ENCODE measurements around the gene HORMAD2.

The HORMAD2 gene

DNA sequence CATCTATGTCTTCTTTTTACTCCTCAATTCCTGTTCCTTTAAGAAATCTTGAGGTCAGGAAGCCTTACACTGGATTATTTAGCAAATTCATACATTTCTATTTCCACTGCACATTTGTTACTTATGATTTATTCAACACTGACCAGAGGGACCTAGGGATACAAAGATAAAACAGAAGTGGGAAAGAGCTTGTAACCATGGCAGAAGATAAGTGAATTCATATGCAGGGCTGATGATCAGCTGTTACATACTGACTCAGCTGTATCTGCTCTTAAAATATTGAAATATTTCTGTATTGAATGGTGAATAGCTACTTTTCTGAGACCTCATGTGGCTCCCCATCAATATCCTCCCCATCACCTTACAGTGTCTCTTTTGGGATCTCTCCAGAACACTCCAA is 25.2 kb downstream of the HORMAD2 start:
- DNase-seq (ENCODE audit: low read depth) = no peak

DNA sequence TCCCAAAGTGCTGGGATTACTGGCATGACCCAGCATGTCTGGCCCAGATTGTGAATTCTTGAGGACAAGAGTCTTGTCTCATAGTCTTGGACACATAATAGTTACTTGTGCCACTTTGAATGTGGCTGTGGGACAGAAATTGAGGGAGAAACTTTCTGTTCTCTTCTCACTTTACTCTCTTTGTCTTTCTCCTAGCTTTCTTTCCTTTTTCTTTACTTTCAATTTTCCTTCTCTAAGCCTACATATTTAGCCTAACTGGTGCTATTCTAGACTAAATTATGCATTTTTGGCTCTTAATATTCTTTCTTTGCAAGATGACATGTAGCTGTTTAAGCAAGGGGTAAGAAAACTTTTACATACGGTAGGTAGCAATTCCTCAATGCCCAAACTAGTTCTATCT is 33.2 kb downstream of the HORMAD2 start:
- no peak for DNase-seq (ENCODE audit: low read depth)

DNA sequence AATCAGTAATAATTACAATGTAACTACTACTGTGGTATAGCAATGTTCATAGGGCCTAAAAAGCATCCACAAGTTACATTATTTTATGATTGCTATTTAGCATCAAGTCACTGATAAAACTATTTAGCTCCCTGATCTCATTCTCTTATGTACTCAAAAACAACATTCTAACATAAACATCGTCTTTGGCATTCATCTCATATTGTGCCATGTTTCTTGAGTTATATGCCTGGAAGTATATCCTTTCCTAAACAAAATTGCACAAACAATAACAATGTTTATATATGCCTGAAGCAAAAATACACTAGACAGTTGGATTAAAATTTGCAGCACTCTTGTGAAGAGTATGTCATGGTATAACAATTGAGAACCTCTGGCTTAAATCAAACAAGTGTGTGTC is 34.1 kb downstream of the HORMAD2 start:
- DNase-seq (ENCODE audit: low read depth) = no peak

DNA sequence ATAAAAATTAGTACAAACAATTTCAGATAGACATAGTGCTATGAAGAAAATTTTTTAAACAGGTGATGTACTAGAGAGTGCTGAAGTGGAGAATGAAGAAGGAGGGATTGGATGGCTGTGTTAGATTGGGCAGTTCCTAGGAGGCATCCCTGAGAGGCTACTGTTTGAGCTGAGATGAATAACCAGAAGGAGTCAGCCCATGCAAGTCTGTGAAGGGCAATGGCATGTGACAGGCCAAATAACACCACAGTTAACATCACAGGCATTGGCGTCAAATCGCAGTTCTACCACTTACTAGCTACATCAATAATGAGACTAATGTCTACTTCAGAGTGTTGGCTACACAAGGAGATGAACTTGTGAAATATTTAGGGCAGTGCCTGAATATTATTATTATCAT is 35.4 kb downstream of the HORMAD2 start:
- no peak for DNase-seq (ENCODE audit: low read depth)

DNA sequence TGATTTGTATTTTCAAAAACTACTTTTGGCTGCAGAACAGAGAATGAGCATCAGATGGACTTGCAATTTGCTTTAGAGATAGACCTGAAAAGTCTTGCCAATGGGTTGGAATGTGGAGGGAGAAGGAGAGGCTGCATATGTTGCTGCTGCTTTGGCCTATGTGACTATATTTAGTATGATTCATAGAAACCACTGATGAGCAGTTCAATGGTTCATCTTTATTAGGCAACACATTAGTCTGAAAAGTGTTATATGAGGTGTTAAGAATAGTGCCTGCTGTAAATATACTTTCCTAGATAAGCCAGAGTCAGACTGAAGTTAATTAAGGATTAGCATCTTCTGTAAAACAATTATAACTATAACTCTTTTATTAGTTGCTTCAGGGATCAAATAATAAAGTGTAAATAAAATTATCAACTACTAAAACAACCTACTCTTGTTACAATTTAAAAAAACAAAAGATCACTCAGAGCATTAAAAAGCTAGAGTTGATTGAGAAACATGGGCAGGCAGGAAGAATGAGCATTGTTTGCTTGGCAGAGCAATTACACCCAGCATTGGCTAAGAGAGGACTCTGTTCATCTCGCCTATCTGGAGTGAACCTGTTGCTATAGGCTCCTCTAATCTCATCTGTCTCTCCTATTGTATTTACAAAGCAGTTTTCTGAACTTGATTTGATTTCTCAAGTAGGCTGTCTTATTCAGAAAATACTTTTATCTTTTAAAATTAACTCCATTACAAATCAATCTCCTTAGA is 36.3 kb downstream of the HORMAD2 start:
- DNase-seq (ENCODE audit: low read depth) = no peak

DNA sequence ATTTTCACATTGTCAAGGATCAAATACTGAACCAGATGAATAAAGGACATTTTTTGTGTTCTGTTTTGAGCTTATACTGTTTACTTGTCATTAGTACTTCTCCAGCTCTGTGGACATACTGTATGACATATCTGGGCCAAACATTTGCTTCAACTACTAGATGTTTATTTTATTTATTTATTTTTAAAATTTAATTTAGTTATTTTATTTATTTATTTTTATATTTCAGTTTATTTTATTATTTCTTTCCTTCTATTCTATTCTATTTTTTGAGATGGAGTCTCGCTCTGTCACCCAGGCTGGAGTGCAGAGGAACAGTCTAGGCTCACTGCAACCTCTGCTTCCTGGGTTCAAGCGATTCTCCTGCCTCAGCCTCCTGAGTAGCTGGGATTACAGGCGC is 37.0 kb downstream of the HORMAD2 start:
- DNase-seq (ENCODE audit: low read depth) = no peak

DNA sequence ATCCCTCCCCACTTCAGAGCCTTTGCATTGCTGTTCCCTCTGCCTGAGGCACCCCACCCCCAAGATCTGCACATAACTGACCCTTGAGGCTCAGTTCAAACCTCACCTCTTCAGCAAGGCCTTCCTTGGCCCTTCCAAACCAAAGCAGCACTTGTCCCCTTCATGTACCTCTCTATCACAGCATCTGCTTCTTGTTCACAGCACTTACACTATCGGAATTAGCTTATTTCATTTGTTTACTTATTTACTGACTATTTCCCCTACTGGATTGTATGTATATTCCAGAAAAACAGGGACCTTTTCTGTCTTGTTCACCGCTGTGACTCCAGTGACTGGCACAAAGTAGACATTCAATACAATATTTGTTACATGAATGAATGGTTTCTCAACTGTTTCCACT is 38.0 kb downstream of the HORMAD2 start:
- no peak for DNase-seq (ENCODE audit: low read depth)

DNA sequence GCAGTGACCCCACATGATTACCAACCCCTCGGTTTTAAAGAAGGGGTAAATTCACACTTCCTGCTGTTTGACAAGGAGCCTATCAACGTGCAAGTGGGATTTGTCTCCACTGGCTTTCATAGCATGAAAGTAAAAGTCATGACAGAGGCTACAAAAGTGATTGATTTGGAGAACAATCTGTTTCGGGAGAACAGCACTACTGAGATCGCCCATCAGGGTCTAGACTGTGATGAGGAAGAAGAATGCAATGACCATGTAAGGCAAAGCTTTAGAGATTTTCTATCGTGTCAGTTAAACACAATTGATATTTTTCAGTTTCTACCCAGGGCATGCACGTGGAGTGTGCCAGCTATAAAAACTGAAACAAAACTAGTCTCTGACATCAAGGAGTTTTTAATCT is 41.7 kb downstream of the HORMAD2 start:
- no peak for DNase-seq (ENCODE audit: low read depth)

DNA sequence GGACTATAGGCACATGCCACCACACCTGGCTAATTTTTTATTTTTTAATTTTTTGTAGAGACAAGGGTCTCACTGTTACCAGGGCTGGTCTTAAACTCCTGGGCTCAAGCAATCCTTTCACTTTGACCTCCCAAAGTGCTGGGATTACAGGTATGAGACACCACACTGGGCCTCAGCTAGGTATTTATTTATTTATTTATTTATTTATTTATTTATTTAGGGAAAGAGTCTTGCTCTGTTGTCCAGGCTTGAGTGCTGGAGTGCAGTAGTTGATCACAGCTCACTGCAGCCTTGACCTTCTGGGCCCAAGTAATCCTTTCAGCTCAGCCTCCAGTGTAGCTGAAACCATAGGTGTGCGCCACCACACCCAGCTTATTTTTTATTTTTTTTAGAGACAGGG is 43.2 kb downstream of the HORMAD2 start:
- no peak for DNase-seq (ENCODE audit: low read depth)

DNA sequence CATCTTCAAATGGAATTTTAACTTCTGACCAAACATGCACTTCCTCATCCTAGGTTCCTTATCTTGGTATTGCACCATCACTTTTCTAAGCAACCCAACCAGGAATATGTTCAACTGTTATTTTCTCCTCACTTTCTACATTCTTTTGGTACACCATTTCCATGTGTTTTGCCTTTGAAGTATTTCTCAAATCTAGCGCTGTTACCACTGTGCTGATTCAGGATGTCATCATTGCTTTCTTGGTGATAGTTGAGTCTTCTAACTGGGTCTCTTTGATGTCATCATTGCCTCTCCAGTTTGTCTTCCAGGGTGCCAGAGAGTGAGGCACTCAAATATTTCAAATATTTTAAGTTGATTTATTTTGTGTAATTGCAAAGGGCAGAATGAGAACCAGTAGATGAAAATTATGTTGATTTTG is 47.5 kb downstream of the HORMAD2 start:
- DNase-seq (ENCODE audit: low read depth) = peak; percentile 40

DNA sequence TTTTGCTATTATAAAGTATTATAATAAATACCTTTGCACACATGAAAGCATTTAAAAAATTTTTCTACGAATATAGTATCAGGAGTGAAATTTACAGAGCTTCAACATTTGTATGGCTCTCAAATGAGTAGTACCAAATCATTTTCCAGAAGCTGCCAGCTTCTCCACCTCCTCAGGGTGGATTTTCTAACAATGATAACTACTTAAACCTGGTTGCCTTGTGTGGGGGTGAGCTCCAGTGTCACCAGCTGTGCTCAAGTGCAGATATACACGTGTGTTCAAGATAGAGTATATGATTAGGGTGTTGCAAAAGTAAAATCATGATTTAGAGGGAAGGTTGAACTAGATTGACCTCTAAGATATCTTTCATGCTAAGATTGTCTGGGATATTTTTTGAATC is 48.2 kb downstream of the HORMAD2 start:
- no peak for DNase-seq (ENCODE audit: low read depth)

DNA sequence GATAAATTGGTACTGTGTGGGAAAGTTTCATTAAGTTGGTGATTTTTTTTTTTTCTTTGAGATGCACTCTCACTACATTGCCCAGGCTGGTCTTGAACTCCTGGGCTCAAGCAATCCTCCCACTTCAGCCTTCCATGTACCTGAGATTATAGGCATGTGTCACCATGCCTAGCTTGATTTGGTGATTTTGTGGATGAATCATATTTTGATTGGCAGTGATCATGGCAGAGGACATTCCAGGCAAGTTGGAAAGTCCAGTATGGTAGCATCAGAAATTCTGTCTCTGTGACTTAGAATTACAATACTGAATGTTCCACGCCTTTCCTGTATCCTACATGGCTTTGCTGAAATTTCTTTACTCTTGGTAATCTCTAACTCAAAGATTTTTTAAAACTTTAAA is 49.4 kb downstream of the HORMAD2 start:
- no peak for DNase-seq (ENCODE audit: low read depth)

DNA sequence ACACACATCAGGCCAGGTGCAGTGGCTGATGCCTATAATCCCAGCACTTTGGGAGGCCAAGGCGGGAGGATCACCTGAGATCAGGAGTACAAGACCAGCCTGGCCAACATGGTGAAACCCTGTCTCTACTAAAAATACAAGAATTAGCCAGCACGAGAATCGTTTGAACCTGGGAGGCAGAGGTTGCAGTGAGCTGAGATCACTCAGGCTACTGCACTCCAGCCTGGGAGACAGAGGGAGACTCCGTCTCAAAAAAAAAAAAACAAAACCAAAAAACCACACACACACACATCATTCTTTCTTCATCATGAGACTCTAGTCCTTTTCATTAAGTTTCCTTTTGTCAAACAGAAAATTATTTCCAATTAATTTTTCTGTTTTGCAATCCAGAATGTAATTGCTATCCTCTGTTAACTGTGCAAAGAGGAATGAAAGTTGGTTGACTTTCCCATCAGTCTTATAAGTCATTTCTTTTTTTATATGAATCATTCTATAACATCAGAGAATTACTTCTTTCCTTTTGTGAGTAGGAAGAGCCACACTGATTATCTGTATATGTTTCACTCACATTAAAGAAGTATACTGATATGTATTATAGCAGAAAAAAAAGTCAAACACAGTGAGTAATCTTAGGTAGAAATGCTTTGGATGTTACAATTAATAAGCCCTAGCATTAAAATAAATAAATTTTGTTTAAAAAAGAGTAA is 52.2 kb downstream of the HORMAD2 start:
- DNase-seq (ENCODE audit: low read depth) = no peak

DNA sequence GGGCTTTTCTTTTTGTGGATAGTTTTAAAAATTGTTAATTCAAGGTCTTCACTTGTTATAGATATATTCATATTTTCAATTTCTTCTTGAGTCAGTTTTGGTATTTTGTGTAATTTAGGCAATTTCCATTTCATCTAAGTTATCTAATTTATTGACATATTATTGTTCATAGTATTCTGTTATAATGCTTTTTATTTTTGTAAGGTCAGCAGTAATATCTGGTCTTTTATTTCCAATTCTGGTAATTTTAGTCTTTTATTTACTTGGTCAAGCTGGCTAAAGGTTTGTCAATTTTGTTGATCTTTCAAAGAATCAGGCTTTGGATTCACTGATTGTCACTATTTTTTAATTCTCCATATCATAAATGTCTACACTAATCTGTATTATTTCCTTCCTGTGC is 60.1 kb downstream of the HORMAD2 start:
- DNase-seq (ENCODE audit: low read depth) = no peak

DNA sequence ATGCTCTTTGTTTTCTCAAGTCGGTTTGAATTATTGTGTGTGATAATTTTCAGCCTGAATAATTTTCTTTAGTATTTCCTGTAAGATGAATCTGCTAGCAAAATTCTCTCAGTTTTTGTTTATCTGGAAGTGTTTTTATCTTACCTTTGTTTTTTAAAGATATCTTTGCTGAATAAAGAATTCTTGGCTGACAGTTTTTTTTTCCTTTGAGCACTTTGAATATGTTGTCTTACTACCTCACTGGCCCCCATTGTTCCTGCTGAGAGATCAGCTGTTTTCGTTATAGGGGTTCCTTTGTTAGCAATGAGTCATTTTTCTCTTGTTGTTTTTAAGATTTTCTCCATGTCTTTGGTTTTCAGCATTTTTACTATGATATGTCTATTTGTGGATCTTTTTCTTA is 63.0 kb downstream of the HORMAD2 start:
- no peak for DNase-seq (ENCODE audit: low read depth)

DNA sequence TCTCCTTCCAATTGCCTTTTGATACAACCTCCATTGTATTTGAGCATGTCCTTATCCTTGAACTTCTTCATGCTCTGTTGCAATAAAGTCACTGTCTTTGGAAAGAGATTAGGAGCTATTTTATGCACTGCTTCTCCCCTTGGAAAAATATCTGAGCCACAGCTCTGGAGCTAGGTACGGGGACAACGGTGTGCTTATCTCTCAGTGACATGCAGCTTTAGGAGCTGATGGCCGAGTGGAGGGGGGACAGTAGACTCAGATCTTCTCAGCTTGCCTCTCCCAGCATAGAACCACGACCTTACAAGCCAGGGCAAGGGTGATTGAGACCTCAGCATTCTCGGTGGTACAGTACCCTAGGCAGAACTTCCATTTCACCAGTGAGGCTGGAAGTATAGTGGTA is 64.1 kb downstream of the HORMAD2 start:
- DNase-seq (ENCODE audit: low read depth) = no peak

DNA sequence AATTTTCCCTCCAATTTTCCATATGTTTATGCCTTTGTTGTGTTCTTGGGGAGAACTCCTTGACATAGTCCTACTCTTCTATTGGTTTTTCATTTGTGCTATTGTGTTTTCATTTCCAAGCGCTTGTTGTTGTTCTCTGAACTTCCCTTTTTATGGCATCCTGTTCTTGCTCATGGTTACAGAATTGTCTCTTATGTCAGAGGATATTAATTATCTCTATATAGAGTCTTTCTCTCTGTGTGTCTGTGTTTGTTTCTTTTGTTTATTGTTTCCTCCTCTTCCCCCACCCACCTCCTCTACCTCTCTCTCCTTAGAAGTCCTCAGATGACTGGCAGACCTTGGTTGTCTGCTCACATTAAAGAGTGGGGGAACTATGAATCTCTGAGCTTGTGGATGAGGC is 69.9 kb downstream of the HORMAD2 start:
- no peak for DNase-seq (ENCODE audit: low read depth)

DNA sequence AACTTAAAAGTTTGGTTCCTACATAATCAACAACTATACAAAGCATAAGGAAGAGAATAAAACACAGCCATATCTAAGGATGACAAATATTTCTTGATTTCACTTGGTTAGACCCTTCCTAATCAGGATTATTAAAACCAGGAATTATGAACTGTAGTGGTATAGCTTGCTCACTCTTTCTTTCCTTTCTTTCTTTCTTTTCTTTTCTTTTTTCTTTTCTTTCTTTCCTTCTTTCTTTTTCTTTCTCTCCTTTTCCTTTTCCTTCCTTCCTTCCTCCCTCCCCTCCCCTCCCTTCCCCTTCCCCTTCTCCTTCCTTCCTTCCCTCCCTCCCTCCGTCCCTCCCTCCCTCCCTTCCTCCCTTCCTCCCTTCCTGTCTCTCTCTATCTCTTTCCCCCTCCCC is 78.0 kb downstream of the HORMAD2 start:
- DNase-seq (ENCODE audit: low read depth) = no peak

DNA sequence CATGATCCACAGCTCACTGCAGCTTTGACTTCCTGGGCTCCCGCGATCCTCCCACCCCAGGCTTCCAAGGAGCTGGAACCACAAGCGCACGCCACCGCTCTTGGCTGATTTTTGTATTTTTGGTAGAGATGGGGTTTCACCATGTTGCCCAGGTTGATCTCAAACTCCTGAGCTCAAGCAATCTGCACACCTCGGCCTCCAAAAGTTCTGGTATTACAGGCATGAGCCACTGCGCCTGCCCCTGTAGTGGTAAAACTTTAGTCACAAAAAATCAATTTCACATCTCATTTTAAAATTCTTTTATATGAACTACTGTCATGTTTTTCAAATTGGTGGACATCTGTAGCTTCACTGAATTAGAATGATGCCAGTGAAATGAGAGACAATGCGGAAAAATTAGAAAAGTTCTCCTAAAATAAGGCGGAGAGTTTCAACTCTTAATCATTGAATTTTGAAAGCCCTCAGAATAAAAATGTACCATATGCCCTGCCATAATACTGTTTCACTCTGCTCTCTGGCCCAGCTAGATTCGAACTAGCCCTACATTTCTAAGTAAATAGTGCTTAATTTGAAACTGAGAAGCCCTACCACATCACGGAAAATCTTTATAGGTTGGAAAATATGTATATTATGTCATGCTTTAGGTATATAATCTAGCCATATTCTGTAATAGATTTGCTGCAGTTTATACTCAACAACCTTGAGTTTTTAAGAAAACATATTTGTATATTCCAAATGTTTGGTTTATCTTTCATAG is 78.7 kb downstream of the HORMAD2 start:
- DNase-seq (ENCODE audit: low read depth) = no peak

DNA sequence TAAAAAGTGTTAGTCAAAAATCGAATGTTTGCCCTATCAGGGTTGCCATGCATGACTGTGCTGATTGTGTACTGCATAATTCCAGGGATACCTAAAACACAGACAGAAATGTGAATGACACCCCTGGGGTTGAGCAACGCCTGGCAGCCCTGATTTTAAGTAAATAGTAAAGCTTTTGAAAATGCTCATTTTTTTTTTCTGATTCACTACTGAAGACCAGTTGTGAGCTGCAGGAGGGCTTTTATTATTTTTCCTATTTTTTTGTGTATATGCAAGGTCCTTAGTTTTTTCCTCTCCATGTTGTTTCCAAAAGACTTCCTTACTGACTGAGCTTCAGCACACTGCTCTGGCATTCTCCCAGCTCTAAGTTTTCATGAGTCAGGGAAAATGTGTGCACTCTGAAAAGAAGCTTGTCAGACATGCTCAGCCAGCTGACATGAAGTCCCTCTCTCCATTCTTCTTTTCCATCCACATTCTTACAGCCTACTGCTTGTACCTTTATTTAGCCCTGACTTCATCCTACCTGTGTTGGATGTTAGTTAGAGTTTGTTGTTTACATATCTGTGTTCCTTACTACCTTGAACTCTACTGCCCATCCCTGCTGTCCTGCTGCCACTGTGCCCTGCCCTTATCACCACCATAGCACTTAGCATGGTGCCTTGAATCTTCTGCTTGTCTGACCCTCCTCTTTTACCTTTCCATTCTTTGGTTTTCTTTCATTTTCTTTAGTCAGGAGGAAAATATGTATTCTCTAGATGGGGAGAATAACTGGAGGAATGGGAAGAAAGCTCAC is 79.5 kb downstream of the HORMAD2 start:
- DNase-seq (ENCODE audit: low read depth) = no peak

DNA sequence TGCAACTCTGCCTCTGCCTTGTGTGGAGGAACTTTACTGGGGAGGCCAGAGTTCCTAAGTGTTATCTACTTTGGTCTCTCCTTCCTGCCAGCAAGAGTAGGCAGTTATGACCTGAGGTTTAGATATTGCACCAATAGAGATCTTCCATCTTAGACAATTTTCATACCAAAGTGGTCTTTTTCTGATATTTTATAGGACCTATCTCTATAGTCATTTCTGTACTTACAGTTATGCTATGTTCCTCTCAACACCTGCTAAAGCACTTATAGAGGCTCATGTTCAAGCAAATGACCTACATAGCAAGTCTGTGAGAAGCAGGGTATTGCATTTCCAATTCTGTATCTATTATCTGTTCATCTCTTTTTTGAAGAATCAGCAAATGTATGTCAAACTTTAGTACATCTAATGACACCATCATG is 80.8 kb downstream of the HORMAD2 start:
- no peak for DNase-seq (ENCODE audit: low read depth)

DNA sequence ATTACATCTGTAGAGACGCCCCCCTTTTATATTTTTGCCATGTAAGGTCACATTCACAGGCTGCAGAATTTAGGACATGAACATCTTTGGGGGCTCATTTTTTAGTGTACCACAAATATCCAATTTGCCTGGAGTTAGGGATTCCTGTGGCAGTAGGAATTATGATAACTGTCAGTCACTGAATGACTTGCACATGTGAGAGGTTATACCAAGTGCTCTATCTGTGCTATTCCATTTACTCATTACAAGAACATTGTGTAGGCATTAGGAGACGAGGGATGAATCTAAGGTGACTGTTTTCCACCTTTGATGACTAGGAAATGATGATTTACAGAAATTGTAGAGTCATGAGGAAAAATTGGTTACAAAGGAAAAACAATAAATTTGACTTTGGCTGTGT is 87.0 kb downstream of the HORMAD2 start:
- DNase-seq (ENCODE audit: low read depth) = no peak

Data from non-pigmented ciliary epithelial cell (primary cell).